SK-N-MC (cell line): ENCODE data around the gene SNRNP200.

ENCODE experiments used
- DNase-seq: peaks from one replicate; pipeline ENCODE4 v3.0.0-alpha.2; 2011; ENCODE audit warnings: low read depth, low spot score
- H3K27ac ChIP-seq: fragments of 200-600 bp; sonication (generic); 2 replicates; pipeline ENCODE4 v1.5.1; 2016; ENCODE audit warnings: mixed run types
- H3K36me3 ChIP-seq: fragments of 200-600 bp; sonication (generic); 2 replicates; pipeline ENCODE4 v1.6.1; 2017; ENCODE audit warnings: antibody characterized with exemption, low read length, mixed read lengths; ENCODE audit not compliant: insufficient read depth
- H3K4me3 ChIP-seq: fragments of 200-600 bp; sonication (generic); 2 replicates; pipeline ENCODE4 v1.5.1; 2016
- H3K9ac ChIP-seq: fragments of 200-600 bp; sonication (generic); 2 replicates; pipeline ENCODE4 v1.8.0; 2017; ENCODE audit warnings: mixed run types, mixed read lengths; ENCODE audit not compliant: insufficient read length
- H3K9me3 ChIP-seq: fragments of 200-600 bp; sonication (generic); 2 replicates; pipeline ENCODE4 v1.6.1; 2017; ENCODE audit warnings: low read depth, mild to moderate bottlenecking, antibody characterized with exemption, low read length, moderate library complexity, mixed read lengths
- EZH2 ChIP-seq: fragments of 200-600 bp; sonication (generic); IDR thresholded peaks from one replicate; pipeline ENCODE4 v1.6.1; 2017; ENCODE audit warnings: antibody characterized with exemption
- FOXP2 ChIP-seq: optimal IDR thresholded peaks from 2 replicates; pipeline ENCODE3; 2011; ENCODE audit warnings: mild to moderate bottlenecking, moderate library complexity; ENCODE audit not compliant: insufficient read depth; ENCODE audit errors: extremely low read length, control extremely low read depth
- POLR2AphosphoS5 ChIP-seq: IDR thresholded peaks from 2 replicates; pipeline ENCODE4 v1.6.1; 2012; ENCODE audit warnings: mild to moderate bottlenecking, low read depth, low read length, borderline replicate concordance

Gene SNRNP200

DNA sequence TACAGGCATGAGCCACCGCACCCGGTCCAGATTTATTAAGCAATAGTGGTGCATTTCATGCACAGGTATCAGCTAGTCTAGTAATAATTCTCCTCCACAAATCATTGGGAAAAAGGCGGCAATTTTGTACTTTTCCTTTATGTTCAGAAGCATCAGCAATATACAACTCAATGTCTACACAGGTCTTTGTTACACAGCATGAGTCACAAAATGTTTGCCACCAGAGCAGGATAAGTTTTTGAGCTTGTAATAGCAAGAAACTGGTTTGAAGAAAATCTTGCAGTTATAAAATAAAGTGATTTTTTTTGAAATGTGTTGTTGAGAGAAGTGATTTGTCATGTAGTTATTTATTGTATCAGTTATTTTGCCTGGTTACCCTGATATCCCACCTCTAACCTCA, 15.0 kb upstream of the SNRNP200 start:
- H3K4me3 ChIP-seq = no peak overlapping the region
- TF ChIP-seq EZH2 (no peak), POLR2AphosphoS5 (no peak), FOXP2 (no peak)
- H3K9ac ChIP-seq = no peak overlapping the region
- H3K27ac ChIP-seq = no peak overlapping the region
- no peaks in the 10 kb centered on the region for H3K9me3 ChIP-seq
- DNase-seq = no peak
- H3K36me3 ChIP-seq = no peaks in the 10 kb centered on the region

DNA sequence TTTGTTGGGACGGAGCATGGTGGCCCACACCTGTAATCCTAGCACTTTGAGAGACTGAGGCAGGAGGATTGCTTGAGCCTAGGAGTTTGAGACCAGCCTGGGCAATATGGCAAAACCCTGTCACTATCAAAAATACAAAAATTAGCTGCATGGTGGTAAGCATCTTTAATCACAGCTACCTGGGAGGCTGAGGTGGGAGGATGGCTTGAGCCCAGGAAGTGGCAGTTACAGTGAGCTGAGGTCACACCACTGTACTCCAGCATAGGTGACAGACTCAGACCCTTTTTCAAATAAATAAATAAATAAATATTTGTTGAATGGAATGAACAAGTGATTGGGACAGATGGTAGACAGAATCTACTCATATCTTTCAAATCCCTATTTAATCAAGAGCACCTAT, 14.1 kb upstream of the SNRNP200 start:
- no peaks in the 10 kb centered on the region for H3K36me3 ChIP-seq
- no peak overlapping the region for H3K4me3 ChIP-seq
- H3K9me3 ChIP-seq = no peaks in the 10 kb centered on the region
- TF ChIP-seq FOXP2 = no peak
- TF ChIP-seq POLR2AphosphoS5 = no peak
- TF ChIP-seq EZH2 = no peak
- no peak for DNase-seq
- H3K27ac ChIP-seq = no peak overlapping the region
- no peak overlapping the region for H3K9ac ChIP-seq

DNA sequence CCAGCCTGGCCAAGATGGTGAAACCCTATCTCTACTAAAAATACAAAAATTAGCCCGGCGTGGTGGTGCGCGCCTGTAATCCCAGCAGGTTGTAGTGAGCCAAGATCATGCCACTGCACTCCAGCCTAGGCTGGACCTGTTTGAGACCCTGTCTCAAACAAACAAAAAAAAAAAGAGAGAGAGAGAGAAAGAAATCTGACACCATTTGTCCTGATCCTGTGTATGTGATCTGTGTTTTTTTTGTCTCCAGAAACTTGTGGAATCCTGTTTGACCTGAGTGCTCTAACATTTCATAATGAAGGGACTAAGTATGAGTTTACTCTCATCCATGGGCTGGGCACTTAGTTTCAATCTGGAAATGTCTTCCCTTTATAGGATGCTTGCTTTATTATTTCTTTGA, 13.4 kb upstream of the SNRNP200 start:
- no peak for DNase-seq
- TF ChIP-seq POLR2AphosphoS5 (no peak), FOXP2 (no peak), EZH2 (no peak)
- no peak overlapping the region for H3K9ac ChIP-seq
- no peak overlapping the region for H3K27ac ChIP-seq
- H3K36me3 ChIP-seq = no peaks in the 10 kb centered on the region
- no peaks in the 10 kb centered on the region for H3K9me3 ChIP-seq
- H3K4me3 ChIP-seq = no peak overlapping the region

DNA sequence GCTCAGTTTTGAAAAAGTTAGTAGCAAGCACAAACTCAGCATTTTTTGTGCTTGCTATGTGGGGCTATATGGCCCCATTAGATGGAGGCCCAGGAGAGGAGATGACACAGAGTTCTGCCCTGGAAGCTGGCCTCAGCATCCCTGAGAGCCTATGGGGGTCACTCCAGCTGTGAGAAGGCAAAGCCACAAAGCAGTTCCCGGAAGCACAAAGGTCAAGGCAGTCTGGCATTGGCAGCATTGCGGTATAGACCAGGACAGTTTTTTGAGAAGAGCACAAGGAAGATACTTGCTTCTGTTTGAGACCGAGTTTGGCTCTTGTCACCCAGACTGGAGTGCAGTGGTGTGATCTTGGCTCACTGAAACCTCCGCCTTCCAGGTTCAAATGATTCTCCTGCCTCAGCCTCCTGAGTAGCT, 12.2 kb upstream of the SNRNP200 start:
- Histone ChIP-seq H3K27ac (no peak overlapping the region), H3K36me3 (no peaks in the 10 kb centered on the region), H3K9me3 (no peaks in the 10 kb centered on the region), H3K4me3 (no peak overlapping the region), H3K9ac (no peak overlapping the region)
- DNase-seq = no peak
- TF ChIP-seq FOXP2 (no peak), POLR2AphosphoS5 (no peak), EZH2 (no peak)

DNA sequence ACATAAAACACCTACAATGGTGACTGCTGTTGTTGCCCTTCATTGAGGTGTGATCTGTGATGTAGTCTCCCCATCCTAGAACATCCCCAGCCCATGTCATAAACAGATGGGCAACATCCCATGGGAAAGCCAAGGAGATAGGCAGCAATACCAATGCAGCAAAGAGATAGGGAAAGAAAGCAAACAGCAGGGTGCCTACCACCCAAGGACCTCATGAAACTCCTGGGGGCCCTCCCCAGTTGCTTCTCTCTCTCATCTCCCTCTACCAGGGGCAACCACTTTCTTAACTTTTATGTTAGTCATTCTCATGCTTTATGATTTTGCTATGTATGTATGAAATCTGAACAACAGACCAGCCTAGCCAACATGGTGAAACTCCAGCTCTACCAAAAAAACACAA, 11.7 kb upstream of the SNRNP200 start:
- no peak for TF ChIP-seq FOXP2
- TF ChIP-seq POLR2AphosphoS5 = no peak
- TF ChIP-seq EZH2 = no peak
- no peak overlapping the region for H3K27ac ChIP-seq
- no peaks in the 10 kb centered on the region for H3K9me3 ChIP-seq
- H3K4me3 ChIP-seq = no peak overlapping the region
- H3K9ac ChIP-seq = no peak overlapping the region
- no peaks in the 10 kb centered on the region for H3K36me3 ChIP-seq
- DNase-seq = no peak

DNA sequence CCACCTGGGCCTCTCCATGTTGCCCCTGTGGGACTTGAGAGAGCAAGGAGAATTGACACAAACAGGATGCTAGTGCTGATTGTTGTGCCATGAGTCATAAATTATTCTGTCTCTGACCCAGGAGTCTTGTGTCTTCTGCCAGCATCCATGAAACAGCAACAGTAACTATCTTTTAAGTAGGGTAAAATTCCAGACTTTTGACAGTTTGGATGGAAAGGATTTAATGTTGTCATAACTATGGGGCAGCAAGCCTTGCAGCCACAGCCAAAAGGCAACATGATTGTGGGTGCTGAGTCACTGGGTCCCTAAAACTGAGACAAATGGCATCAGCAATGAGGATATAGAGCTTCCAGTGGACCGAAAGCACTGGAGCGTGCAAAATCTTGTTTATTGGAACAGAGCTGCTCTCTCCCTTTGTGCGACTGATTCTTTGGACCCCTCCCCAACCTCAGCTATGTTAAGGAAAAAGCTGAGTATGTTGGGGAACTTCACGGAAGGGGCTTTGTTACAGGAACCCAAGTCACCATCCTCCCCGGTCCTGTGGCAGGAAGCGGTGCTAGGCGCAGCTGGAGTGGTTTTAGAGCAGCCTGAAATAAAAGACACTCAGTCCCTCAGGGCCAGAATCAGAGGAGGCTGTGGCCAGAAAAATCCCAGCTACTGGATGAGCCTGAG, 10.2 kb upstream of the SNRNP200 start:
- Histone ChIP-seq H3K9ac (no peak overlapping the region), H3K36me3 (no peaks in the 10 kb centered on the region), H3K9me3 (no peaks in the 10 kb centered on the region), H3K4me3 (no peak overlapping the region), H3K27ac (no peak overlapping the region)
- DNase-seq = no peak
- TF ChIP-seq POLR2AphosphoS5 (no peak), FOXP2 (no peak), EZH2 (no peak)

DNA sequence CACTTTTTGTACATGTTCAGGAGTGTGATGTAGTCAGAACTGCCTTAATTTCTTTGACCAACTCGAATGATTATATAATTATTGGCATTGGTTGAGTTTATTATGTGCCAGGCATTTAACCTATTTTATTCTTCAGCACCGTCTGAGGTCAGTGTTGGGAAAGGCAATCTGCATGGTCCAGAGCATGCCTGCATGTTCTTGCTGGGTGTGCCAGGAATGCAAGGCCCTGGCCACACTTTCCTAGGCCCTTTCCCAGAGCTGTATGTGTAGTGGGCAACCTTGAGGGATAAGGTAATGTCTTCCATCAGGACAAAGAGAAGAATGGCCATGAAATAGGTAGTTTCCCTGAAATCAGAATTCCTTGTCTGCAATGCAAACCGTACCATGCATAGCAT, 9.7 kb upstream of the SNRNP200 start:
- Histone ChIP-seq H3K27ac (no peak overlapping the region), H3K9ac (no peak overlapping the region), H3K4me3 (no peak overlapping the region), H3K9me3 (no peaks in the 10 kb centered on the region), H3K36me3 (no peaks in the 10 kb centered on the region)
- DNase-seq = no peak
- TF ChIP-seq POLR2AphosphoS5 (no peak), EZH2 (no peak), FOXP2 (no peak)

DNA sequence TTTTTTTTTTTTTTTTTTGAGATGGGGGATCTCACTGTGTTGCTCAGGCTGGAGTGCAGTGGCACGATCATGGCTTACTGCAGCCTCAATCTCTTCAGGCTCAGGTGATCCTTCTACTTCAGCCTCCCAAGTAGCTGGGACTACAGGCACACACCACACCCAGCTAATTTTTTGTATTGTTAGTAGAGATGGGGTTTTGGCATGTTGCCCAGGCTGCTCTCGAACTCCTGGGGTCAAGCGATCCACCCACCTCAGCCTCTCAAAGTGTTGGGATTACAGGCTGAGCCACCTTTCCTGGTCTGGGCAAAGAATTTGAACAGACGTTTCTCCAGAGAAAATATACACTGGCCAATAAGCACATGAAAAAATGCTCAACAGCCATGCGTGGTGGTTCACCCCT, 2.9 kb upstream of the SNRNP200 start:
- Histone ChIP-seq H3K9me3 (no peaks in the 10 kb centered on the region), H3K36me3 (peaks cover 14% of the 10 kb centered on the region), H3K4me3 (no peak overlapping the region), H3K27ac (no peak overlapping the region), H3K9ac (no peak overlapping the region)
- TF ChIP-seq FOXP2 (no peak), POLR2AphosphoS5 (no peak), EZH2 (no peak)
- no peak for DNase-seq

DNA sequence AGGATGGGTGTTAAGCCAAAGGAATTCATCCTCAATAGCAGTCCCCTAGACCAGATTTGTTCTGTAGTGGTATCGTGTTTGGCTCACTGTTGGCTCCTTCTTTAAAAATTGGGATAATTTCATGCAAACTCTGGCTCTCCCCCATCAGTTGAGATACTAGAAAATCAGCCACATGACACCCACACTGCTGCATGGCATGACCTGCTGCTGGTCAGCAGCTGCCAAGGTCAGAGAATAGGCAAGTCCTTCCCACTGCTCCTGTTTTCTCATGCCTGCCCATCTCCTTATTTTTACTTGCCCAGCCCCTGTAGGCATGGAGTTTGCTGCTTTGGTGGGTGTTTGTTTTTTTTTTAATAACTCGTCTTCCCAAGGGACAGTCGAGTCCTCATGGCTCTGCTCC, 1.0 kb upstream of the SNRNP200 start:
- no peaks in the 10 kb centered on the region for H3K9me3 ChIP-seq
- TF ChIP-seq EZH2 = no peak
- TF ChIP-seq POLR2AphosphoS5 = no peak
- TF ChIP-seq FOXP2 = no peak
- H3K4me3 ChIP-seq = peak overlapping the region; percentile 98
- no peak for DNase-seq
- H3K36me3 ChIP-seq = peaks cover 33% of the 10 kb centered on the region
- H3K27ac ChIP-seq = peak overlapping the region; percentile 79
- H3K9ac ChIP-seq = peak overlapping the region; percentile 96
